Left kidney (tissue), 8 donors: ENCODE data around the gene MVD. TPM values are rescaled to one million over a fixed set of nuclear protein-coding genes. Genes with fewer than 3 reads are reported as not detected.

Experiments used
- DNase-seq: peaks from one replicate; pipeline ENCODE4 v3.0.0-alpha.2; 2013
- long read RNA-seq, 8 donors: transcript quantifications; one replicate each; lab custom pipeline, GENCODE V29; 2026
- polyA plus RNA-seq: library from polyadenylated mRNA; unstranded; fragments of 120-200 nt; gene quantifications from one replicate; pipeline ENCODE4 v1.2.1, GENCODE V29; 2013; ENCODE audit not compliant: insufficient read length

MVD gene, protein sequence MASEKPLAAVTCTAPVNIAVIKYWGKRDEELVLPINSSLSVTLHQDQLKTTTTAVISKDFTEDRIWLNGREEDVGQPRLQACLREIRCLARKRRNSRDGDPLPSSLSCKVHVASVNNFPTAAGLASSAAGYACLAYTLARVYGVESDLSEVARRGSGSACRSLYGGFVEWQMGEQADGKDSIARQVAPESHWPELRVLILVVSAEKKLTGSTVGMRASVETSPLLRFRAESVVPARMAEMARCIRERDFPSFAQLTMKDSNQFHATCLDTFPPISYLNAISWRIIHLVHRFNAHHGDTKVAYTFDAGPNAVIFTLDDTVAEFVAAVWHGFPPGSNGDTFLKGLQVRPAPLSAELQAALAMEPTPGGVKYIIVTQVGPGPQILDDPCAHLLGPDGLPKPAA
- polyA plus RNA-seq, result 24.5 TPM
- long read RNA-seq, donor 1, transcript MVD-201 (10 exons, 1,823 nt), result major isoform, 10 of 16 reads
- long read RNA-seq, donor 1, partial matches to known transcripts, result 0 of 16 reads
- long read RNA-seq, donor 1, other reads (novel, unspliced or antisense), result 0 of 16 reads
- long read RNA-seq, donor 2, transcript MVD-201 (10 exons, 1,823 nt), result major isoform, 6 of 8 reads
- long read RNA-seq, donor 2, partial matches to known transcripts, result 0 of 8 reads
- long read RNA-seq, donor 2, other reads (novel, unspliced or antisense), result 0 of 8 reads
- long read RNA-seq, donor 3, partial matches to known transcripts, result 0 of 2 reads
- long read RNA-seq, donor 3, other reads (novel, unspliced or antisense), result 0 of 2 reads
- long read RNA-seq, donor 4, result 0 reads
- long read RNA-seq, donor 5, transcript MVD-201 (10 exons, 1,823 nt), result major isoform, 18 of 22 reads
- long read RNA-seq, donor 5, partial matches to known transcripts, result 0 of 22 reads
- long read RNA-seq, donor 5, other reads (novel, unspliced or antisense), result 0 of 22 reads
- long read RNA-seq, donor 6, transcript MVD-201 (10 exons, 1,823 nt), result major isoform, 8 of 15 reads
- long read RNA-seq, donor 6, partial matches to known transcripts, result 0 of 15 reads
- long read RNA-seq, donor 6, other reads (novel, unspliced or antisense), result 0 of 15 reads
- long read RNA-seq, donor 7, transcript MVD-201 (10 exons, 1,823 nt), result major isoform, 18 of 21 reads
- long read RNA-seq, donor 7, partial matches to known transcripts, result 0 of 21 reads
- long read RNA-seq, donor 7, other reads (novel, unspliced or antisense), result 0 of 21 reads
- long read RNA-seq, donor 8, transcript MVD-201 (10 exons, 1,823 nt), result major isoform, 5 of 6 reads
- long read RNA-seq, donor 8, partial matches to known transcripts, result 0 of 6 reads
- long read RNA-seq, donor 8, other reads (novel, unspliced or antisense), result 0 of 6 reads

DNA sequence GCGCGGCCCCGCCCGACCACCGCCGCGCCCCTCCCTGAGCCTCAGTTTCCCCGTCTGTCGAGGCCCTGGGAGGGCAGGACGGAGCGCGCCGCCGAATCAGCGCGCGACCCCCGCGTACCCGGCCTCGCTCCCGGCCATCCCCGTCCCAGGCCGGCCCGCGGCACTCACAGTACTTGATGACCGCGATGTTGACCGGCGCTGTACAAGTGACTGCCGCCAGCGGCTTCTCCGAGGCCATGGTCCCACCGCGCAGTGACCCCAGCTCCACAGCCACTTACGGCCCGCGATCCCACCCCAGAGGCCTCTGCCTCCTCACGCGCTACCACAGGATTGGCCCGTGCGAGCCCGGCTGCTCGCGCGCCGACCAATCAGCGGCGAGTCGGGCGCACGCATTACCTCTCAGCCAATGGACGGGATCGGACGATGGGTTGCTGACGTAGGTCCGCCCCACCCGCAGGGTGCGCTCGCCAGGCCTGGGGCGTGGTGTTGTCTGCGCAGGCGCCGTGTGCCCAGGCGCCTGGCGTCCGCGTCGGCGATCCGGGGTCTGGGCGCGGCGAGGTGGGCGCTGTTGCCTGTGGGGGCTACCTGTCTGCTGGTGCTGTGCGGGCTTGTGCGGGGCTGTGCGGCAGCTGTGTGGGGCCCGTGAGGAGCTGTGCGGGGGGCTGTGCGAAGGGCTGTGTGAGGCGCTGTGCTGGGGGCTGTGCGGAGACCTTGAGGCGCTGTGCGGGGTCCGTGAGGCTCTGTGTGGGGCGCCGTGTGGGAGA lies at the start of gene MVD:
MVD (minus strand) TSS at position 249 of the 764 bp plus-strand sequence; CDS start at position 238, 11 bp downstream.
- DNase-seq, result peak; percentile 96

DNA sequence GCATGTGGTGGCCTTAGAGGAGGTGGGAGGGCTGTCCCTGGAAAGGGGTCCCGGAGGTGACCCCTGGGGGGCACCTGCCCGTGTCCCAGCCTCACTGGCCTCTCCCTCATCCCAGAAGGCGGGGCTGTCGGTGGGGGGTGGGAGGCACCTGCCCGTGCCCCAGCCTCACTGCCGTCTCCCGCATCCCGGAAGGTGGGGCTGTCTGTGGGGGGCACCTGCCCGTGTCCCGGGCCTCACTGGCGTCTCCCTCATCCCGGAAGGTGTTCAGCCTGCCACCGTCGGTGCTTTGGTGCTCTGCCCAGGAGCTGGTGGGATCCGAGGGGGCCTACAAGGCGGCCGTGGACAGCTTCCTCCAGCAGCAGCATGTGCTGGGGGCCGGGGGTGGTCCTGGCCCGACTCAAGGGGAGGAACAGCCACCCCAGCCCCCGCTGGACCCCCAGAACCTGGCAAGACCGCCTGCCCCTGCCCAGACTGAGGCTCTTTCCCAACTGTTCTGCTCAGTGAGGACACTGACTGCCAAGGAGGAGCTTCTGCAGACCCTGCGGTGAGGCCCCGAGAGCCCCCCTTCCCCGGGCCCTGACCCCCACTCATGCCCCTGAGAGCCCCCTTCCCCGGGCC lies 49.6 kb upstream of the MVD start:
- no peak for DNase-seq

DNA sequence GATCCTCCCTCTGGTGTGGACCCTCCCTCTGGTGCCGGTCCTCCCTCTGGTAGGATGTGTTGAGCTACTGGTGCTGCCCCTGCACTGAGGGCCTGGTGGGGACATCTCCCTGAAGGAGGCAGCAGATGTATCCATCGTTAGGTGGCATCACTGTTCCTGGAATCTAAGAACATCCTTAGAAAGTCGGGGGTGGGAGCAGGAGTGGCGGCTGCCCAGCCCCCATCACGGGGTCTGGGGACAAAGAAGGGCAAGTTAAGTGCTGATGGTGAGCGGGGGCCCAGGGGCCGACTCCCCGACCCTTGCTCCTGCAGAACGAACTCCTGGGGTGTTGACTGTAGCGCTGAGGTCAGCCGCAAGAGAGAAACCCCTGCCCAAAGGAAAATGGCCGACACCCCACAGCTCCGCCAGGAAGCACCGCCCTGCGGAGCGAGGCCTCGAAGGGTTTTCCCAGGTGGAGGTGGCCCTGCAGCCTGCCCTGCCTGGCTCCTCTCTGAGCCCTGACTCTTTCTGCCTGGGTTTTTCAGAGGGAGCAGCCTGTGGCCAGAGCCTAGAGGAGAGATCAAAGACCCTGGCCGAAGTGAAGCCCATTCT lies 49.0 kb upstream of the MVD start:
- no peak for DNase-seq

DNA sequence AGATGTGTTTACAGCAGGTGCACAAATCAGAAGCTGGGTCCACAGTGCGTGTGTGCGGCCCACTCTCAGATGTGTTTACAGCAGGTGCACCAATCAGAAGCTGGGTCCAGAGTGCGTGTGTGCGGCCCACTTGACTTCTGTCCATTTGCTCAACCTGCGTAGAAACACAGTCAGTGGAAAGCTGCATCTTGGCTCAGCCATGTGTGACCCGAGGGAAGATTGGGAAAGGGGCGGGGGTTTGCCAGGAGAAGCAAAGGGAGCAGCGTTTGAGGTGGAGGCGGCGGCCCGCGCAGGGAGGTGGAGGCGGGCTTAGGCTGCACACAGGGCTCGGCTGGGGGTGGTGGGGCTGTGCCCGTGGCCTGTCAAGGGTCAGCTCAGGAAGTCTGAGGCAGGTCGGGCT lies 47.7 kb upstream of the MVD start:
- DNase-seq, result no peak

DNA sequence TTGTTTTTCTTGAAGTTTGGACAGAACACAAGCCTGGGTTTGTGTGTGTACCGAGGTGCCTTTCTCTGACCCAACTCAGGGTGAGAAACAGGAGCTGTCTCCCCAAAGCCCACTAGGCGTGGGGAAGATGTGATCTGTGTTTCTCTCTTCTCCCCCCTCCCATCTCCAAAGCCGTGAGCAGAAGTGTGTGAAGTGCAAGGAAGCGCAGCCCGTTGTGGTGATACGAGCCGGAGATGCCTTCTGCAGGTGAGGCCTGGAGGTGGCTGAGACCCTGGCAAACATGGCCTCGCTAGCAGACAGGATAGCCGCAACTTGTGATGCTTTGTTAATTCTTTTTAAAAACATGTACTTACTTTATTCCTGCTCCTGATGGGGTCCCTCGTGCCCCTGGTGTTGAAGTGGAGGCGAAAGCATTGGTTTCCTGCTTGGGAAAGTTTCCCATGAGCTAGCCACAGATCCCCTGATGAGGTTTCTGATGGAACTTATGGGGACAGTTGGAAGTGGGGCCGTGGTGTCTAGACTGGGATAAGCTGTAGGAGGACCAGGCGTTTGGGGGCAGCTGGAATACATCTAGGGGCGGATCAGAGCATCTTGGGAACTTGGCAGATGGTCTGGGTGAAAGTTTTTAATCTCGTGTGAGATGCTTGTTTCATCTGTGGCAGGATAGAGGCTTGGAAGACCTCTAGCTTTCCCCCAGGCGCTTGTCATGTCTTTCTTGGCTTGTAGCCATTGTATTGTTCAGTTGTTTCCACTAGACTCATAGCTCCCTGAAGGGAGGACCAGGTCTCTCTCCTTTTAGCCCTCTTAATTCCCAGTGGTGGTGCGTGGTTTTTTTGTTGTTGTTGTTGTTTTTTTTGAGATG lies 44.3 kb upstream of the MVD start:
- DNase-seq, result no peak

DNA sequence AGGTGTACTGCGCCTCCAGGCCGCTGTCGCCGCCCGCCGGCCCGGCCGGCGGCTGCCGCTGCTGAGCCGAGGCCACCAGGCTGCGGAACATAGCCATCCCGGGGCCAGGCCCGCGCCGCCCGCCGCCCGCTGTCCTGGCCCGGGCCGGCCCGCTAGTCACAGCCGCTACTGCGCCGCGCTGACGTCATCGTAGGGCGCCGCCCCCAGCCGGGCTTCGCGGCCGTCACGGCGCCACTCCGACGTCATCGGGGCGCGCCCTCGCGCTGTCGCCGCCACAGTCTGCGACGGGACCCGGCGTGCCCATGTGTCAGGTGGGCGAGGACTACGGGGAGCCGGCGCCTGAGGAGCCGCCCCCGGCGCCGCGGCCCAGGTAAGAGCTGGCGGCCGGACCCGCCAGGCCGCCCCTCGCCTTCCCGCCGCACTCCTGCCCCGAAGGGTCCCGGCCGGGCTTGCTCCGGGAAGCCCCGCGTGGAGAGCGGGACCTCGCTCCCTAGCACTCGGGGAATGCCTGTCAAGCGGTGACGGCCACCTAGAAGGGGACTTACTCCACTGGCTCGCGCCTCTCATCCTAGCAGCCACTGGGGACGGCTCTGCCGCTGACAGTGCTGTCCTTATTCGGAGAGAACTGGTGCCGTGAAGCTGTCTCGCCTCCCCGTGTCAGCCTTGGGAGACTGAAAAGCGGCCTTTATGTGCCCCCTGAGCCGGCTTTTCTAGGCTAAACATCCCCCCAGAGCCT lies 43.5 kb upstream of the MVD start, which contains the start of the genes CTU2 and RNF166:
CTU2 (plus strand) TSS at position 275 of the 736 bp plus-strand sequence; CDS start at position 303, 28 bp downstream.
RNF166 (minus strand) TSS at position 180 of the 736 bp plus-strand sequence; CDS start at position 97, 83 bp downstream.
- DNase-seq, result peak; percentile 86

DNA sequence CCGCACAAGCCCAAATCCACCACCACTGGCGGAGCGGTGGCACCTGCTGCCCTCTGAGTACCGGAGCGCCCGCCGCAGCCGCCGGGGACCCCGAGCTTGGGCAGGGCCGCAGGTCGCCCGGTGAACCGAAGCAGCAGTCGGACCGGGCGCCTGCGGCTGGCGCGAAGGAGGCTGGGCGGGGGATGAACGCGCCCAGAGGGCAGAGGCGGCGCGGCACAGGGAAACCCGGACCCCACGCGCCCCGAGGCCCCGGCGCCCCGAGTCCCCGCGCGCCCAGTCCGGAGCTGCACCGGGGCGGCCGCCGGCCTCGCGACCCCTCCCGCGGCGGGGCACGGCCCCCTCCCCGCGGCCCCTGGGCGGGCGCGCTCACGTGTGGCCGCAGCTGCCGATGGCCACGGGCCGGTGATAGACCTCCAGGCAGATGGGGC lies 42.9 kb upstream of the MVD start:
- DNase-seq, result no peak

DNA sequence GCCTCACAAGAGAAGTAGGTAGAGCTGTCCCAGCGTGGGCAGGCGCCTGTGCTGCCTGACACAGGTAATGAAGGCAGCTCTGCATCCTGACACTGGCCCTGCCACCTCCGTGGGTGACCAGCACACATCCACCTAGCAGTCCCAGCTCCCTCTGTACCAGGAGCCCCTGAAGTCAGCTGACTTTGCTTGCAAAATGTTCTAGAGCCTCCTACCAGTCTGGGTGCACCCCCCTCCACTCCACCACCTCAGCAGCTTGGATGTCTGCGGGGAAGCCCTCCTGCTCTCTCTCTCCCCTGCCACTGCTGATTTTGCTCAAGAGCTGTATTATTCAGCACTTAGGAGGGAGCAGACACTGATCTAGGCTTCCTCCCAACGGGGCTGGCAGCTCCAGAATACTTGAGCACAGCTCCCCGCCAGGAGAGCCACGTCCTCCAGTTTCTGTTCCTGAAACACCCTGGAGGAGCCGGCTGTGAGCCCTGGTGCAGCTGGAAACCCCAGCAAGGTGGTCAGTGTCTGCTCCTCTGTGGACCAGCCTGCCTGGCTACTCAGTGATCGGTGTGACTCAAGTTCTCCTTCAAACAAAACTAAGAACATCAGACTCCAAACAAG lies 42.3 kb upstream of the MVD start:
- no peak for DNase-seq

DNA sequence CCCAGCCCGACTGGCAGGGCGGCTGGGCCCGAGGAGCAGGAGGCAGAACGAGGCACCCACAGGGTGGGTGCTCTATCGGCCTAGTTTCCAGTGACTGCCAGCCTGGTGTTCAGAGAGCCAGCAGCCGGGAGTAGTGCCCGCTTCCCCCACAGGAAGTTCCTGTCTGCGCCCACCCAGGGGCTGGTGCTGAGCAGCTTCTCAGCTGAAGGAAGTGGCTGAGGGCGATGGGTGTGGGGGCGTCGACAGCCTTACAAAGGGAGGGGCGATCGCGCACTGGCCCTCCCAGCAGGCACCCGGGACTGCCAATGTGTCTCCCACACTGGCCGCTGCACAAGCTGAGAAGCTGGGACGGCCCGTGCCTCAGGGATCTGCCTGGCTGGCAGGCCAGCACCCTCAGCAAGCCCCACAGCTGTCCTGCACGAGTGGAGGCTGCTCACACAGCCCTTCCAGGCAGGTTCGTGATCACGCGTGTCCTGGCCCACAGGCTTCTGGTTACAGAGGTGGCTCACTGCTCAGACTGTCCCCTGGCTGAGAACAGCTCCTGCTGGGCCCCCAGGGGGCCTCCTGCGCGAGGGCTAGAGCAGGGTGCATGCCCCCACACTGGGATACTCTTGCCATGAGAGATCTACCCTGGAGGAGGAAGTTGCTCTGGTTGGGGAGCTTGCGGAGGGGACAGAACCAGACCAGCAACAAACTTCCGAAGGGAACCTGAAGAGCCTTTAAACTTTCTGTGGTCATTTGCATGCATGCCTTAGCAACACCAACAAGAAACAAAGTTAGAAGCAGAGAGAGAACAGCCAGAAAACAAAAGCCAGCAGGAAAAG lies 40.8 kb upstream of the MVD start:
- no peak for DNase-seq

DNA sequence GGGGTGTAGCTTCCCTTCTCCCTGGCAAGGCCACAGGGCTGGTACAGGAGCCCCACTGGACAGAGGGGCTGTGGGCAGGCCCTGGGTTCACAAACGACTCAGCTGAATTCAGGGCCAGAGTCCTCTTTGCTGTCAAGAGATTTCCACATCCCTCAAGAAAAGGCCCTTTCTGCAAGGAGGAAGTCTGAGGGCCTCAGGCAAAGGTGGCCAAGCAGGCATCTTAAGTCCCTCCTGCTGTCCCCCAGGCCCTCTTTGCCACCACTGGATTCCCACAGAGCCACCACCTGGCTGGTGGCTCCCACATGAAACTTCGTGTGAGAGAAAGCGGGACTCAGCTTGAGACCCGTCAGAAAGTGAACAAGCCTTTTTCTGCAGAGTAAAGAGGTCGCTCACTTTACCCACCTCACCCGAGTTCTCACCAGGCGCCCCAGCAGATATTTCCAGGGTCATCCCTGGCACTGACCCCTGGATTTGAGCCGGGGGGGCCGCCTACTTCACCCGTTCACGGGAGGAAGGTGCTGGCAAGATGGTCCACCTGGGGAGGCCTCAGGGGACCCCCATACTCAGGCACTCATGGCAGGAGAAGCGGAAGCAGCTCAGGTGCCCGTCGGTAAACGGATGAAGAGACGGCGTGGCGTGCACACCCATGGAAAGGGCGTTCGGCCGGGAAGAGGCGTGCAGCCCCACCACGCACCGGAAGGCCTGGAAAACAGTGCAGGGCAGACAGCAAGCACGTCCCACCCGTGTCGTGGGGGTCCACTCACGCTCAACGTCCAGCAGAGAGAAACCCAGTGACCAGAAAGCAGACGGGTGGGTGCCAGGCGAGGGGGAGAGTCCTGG lies 39.7 kb upstream of the MVD start:
- DNase-seq, result no peak

DNA sequence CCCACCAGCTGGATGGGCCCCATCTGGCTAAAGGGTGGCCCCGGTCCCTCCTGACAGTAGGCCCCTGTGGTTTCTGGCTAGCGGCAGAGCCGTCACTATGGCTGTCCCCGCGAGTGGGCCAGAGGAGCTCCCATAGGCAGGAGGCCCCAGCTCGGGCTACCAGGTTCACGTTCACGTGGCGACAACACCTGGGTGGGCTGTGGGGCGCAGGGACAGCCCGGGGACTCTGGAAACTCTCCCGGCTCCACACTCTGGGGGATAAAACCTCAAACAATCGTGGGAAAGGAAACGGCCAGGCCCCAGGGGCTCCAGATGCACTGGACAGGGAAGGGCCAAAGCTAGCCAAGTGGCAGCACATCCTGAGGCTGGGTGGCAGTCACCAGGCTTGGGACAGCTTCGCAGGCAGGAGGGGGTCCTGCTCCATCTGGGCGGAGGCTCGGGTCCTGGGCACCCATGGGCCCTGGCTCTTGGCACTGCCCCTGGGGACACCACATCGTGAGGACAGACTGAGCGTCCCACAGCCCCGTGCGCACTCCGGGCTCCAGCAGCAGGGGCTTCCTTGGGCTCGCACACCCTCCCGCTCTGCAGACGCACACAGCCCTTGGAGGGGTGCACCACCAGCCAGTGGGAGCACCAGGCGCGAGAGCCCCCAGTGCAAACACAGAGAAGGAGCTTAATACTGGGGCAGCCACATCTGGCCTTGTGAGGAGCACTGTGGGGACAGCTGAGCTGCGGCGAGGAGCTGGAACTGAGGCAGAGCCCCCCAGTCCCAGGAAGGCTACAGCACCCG lies 38.9 kb upstream of the MVD start:
- DNase-seq, result no peak

DNA sequence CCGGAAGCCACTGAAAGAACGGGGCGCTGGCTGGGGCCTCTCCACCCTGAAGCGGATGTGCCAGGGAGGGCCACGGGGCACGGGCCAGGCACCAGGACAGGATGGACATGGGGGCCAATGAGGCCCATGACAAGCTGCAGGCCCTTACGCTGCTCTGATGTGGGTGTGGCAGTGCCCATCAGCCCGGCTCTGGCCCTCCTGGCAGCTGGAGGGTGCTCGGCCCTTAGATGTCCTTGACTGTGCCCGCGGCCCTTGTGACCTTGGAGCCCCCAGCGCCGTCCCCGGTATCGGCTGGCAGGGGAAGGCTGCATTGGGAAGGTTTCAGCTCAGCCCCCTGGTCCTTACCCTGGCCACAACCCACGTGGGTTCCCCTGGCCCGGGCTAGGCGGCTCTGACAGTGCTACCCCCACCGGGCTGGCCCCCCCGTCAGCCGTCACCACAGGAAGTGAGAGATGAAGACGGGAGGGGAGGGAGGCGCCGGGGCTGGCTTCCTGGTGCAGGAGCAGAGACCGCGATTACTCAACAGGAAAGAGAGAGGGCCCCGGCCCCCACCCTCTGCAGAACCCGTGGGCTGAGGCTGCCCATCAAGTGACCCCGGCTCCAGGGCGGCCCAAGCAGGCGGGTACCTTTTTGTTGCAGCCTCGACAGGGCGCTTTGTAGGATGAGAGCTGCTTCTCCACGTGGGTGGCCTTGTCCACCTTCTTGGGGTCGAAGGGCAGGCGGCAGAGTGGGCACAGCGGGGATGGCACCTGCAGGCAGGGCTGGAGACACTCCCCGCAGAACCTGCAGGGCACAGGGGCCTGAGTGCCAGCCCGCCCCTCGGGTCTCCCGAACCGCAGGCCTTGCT lies 38.0 kb upstream of the MVD start:
- peak; percentile 49 for DNase-seq

DNA sequence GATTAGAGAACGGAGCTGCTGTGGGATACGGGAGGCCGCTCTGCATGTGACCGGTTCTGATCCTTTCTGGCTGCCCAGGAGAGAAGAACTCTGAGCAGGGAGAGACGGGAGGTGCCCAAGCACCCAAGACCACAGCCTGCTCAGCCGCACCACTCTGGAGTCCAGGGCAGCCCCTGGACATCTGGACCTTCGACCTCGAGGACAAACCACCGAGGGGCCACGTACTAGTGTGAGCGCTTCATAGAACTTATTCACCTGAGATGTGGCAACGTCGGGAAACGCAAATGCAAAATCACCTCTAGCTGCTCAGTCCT lies 37.4 kb upstream of the MVD start:
- DNase-seq, result no peak

DNA sequence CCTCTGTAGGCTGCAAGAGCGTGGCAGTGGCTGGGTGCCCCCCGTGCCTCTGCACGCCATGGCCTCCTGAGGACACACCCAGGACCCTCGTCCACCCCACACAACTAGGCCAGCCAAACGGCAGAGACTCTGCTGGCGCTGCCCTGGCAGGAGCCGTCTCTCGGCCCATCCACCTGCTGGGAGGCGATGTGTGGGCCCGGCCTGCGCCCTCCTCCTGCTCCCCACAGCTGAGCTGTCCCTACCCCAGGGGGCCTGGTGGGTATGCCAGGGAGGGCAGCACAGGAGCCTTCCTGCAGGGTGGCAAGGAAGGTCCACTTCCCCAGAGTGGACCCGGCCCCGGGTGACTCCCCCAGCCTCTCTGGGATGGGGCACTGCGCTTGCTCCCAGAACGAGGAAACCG lies 36.3 kb upstream of the MVD start:
- no peak for DNase-seq
